Measurements from ENCODE around the gene SBSN. TPM values are rescaled to one million over a fixed set of nuclear protein-coding genes. Genes with fewer than 3 reads are reported as not detected.

SBSN gene
- total RNA-seq, 1 donor from 2014 or later: 0.21 TPM

DNA sequence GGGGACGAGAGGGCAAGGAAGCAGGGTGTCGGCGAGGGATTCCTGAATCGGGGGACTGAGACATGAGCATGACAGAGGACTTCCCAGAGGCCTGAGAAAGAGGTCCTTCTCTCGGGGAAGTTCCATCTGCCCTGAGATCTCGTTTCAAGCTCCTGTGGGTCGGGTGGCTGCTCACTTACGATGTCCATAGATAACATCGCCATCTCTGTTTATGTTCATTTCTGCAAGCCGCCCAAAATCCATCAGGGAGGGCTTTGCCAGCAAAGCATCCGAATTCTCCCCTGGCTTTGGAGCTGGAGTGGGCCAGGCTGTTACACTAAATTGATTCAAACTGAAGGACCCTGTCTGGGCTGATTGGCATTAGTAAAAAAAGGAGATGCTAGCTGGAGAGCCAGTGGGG, 20.6 kb downstream of the SBSN start:
- Mint-ChIP-seq H3K4me3 (no peak overlapping the region), H3K27me3 (ENCODE audit: low read depth) (peaks cover 92% of the 10 kb centered on the region), H3K9me3 (no peaks in the 10 kb centered on the region), H3K36me3 (ENCODE audit: low read depth) (no peaks in the 10 kb centered on the region), H3K4me1 (no peaks in the 10 kb centered on the region), H3K27ac (ENCODE audit: unreplicated experiment) (no peak overlapping the region)
- TF ChIP-seq, protein P1, sequence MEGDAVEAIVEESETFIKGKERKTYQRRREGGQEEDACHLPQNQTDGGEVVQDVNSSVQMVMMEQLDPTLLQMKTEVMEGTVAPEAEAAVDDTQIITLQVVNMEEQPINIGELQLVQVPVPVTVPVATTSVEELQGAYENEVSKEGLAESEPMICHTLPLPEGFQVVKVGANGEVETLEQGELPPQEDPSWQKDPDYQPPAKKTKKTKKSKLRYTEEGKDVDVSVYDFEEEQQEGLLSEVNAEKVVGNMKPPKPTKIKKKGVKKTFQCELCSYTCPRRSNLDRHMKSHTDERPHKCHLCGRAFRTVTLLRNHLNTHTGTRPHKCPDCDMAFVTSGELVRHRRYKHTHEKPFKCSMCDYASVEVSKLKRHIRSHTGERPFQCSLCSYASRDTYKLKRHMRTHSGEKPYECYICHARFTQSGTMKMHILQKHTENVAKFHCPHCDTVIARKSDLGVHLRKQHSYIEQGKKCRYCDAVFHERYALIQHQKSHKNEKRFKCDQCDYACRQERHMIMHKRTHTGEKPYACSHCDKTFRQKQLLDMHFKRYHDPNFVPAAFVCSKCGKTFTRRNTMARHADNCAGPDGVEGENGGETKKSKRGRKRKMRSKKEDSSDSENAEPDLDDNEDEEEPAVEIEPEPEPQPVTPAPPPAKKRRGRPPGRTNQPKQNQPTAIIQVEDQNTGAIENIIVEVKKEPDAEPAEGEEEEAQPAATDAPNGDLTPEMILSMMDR (conservative IDR thresholded peaks at IDR 0.05): no peak
- no peak for DNase-seq (ENCODE audit: low read depth, low spot score)

DNA sequence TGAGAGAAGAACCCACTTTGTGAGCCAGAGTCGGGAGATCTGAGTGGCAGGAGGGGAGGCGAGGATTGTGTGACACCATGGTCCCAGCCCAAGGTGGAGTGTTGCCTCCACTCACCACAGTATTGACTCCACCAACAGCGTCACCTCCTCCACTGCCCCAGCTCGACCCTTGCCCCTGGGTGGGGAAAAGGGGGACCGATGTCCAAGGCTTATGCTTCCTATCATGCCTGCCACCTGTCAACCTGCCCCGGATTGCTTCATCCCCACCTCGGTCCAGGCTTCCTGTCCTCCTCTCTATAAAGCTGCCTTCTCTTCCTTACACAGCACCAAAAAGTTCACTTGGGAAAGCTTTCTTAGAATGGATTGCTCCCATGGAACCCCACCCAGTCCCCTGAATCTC, 22.1 kb downstream of the SBSN start:
- TF ChIP-seq, protein P1 (conservative IDR thresholded peaks at IDR 0.05): no peak
- H3K27me3 Mint-ChIP-seq (ENCODE audit: low read depth): peaks cover 78% of the 10 kb centered on the region
- no peak overlapping the region for H3K4me3 Mint-ChIP-seq
- no peaks in the 10 kb centered on the region for H3K4me1 Mint-ChIP-seq
- no peaks in the 10 kb centered on the region for H3K9me3 Mint-ChIP-seq
- no peaks in the 10 kb centered on the region for H3K36me3 Mint-ChIP-seq (ENCODE audit: low read depth)
- DNase-seq (ENCODE audit: low read depth, low spot score): no peak
- H3K27ac Mint-ChIP-seq (ENCODE audit: unreplicated experiment): no peak overlapping the region

DNA sequence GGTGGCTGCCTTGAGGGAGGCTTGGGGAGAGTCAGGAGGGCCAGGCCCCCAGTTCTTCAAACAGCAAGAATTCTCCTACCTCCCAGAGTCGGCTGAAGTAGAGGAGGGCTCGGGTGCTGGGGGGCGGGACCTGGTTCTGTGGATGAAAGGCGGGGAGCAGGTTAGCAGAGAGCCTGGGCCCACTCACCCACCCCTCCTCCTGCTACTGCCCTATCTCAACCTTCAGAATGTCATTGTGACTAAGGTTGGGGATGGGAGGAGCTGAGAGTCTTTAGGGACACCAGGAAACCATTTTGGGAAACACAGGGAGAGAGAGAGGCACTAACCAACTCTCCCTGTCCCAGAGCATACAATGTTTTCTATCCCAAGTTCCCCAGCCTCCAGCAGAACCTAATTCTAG, 25.4 kb downstream of the SBSN start:
- Mint-ChIP-seq H3K4me3 (no peak overlapping the region), H3K27ac (ENCODE audit: unreplicated experiment) (no peak overlapping the region), H3K27me3 (ENCODE audit: low read depth) (peaks cover 51% of the 10 kb centered on the region), H3K9me3 (no peaks in the 10 kb centered on the region), H3K36me3 (ENCODE audit: low read depth) (no peaks in the 10 kb centered on the region), H3K4me1 (no peaks in the 10 kb centered on the region)
- TF ChIP-seq, protein P1 (conservative IDR thresholded peaks at IDR 0.05): no peak
- DNase-seq (ENCODE audit: low read depth, low spot score): no peak

DNA sequence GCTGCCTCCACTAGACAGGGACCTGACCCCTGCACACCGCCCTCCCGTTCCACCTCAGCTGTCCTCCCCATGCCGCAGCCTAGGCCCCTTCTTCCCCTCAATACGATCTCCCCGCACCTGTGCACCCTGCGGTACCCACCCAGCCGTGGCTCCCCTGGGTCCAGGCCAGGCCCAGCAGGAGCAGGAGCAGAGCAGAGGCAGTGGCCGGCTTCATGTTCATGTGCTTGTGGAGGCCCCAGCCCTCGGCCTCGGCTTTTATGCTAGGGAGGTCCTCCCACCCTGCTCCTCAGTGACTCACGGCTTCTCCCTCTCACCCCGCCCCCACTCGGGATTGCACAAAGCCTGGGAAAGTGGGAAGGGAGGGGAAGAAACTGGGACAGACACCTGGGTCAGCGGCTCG, 26.4 kb downstream of the SBSN start:
- Mint-ChIP-seq H3K36me3 (ENCODE audit: low read depth) (no peaks in the 10 kb centered on the region), H3K27ac (ENCODE audit: unreplicated experiment) (no peak overlapping the region)

DNA sequence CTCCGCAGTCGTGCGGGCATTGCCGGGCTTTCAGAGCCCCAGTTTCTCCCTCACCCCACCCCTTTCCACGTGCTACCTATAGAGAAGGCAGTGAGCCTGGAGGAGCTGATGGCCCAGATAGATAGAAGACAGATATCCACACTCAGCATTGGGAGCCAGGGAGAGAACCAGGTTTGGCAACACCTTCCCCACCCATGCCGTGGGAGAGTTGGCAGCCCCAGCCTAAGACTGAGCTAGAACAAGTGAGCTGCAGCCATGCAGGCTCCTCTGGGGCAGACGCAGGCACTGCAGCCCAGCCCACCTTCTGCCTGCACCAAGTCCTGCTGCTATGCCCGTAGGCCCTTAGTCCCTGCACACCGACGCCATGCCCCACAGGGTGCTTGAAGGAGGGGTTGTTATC, 27.5 kb downstream of the SBSN start:
- no peaks in the 10 kb centered on the region for H3K36me3 Mint-ChIP-seq (ENCODE audit: low read depth)
- no peak for DNase-seq (ENCODE audit: low read depth, low spot score)
- TF ChIP-seq, protein P1 (conservative IDR thresholded peaks at IDR 0.05): no peak
- H3K27ac Mint-ChIP-seq (ENCODE audit: unreplicated experiment): no peak overlapping the region
- no peaks in the 10 kb centered on the region for H3K4me1 Mint-ChIP-seq
- H3K27me3 Mint-ChIP-seq (ENCODE audit: low read depth): peaks cover 32% of the 10 kb centered on the region
- no peak overlapping the region for H3K4me3 Mint-ChIP-seq
- no peaks in the 10 kb centered on the region for H3K9me3 Mint-ChIP-seq

More for the DNA sequence above, 26.4 kb downstream of the SBSN start:
- Mint-ChIP-seq H3K4me1 (no peaks in the 10 kb centered on the region), H3K4me3 (no peak overlapping the region), H3K27me3 (ENCODE audit: low read depth) (peaks cover 41% of the 10 kb centered on the region), H3K9me3 (no peaks in the 10 kb centered on the region)
- TF ChIP-seq, protein P1 (conservative IDR thresholded peaks at IDR 0.05): no peak
- no peak for DNase-seq (ENCODE audit: low read depth, low spot score)

All from neural crest cell (in vitro differentiated cells).